Measurements from ENCODE around the gene SETD2.

SETD2 gene

GRCh38 chr3:47010910-47011309, 153.0 kb downstream of the SETD2 start:
- no peak for DNase-seq

DNA sequence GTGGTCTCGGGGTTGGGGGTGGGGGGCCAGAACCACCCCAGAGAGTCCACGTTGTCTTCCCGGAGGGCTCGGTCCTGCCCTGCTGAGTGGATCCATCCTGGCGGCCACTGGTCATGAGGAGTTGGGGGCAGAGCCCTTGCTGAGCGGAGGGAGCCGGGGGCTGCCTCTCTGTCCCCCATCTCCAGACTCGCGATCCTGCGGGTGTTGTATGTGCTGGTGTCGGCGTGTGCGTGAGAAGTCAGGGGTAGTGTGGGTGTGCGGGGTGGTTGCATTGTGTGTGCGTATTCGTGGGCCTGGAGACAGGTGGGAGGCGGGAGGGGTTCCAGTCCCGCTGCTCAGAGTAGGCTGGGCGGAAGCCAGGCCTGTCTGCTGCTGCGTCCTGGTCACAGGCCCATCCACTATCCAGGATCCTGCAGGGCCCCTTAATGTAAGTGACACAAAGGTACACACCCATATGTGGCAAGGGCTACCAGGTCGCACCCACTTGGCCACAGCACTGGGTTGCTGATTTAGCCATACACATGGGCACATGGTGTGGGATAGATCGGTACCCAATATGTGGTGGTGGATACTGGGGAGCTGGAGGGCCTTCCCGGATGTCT, 153.7 kb downstream of the SETD2 start:
- DNase-seq: no peak

DNA sequence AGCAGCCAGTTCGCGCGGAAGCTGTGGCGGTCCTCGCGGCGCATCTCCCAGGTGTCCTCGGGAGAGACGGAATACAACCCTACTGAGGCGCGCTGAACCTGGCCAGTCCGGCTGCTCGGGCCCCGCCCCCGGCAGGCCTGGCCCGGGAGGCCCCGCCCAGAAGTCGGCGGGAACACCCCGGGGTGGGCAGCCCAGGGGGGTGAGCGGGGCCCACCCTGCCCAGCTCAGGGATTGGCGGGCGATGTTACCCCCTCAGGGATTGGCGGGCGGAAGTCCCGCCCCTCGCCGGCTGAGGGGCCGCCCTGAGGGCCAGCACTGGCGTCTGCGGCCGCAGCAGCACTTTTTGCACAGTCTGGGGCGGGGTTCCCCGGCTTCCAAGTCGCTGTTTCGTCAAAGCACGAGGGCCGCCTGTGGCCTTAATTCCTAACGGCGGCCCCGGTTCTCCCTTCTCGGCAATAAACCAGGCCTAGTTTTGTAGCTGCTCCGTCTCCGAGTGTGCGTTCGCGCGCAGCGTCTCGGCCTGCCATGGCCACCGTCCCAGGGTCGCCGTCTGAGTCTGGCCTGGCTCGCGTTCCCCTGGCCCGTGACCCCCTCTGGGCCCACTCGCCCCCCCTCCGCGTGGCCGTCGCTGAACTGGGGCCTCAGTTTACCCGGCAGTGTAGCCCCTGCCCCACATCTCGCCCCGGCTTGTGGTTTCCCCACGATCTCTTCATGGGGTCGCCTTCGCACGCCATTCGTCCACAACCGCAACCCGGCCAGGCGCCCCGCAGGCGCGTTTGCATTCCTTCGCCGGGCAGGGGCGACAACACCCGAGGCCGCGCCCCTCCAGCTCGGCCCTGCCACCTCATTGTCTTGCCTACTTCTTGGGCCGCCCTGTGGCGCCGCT, 154.4 kb downstream of the SETD2 start:
- peak; percentile 38 to 93 (median 82) for DNase-seq

DNA sequence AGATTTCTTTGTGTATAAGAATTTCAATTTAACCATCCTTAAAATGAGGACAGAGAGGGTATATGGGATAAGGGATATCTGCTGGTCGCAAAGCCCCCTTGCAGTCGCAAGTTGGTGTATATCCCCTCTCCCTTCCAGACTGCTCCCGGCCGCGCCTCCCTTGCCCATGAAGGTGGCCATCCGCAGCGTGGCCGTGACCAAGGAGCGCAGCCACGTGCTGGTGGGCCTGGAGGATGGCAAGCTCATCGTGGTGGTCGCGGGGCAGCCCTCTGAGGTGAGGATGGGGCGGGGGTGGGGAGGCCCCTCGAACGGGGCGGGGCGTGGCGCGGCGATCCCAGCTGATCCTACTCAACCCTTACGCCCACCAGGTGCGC, 155.1 kb downstream of the SETD2 start:
- no peak for DNase-seq

- DNase-seq: no peak
Measured at GRCh38 chr3:47008234-47008796, 155.6 kb downstream of the SETD2 start.

- DNase-seq: peak in 1 of 56 donors; percentile 21
Measured at GRCh38 chr3:47007482-47008233, 156.3 kb downstream of the SETD2 start.

GRCh38 chr3:47007001-47007400, 156.9 kb downstream of the SETD2 start:
- DNase-seq: no peak

DNA sequence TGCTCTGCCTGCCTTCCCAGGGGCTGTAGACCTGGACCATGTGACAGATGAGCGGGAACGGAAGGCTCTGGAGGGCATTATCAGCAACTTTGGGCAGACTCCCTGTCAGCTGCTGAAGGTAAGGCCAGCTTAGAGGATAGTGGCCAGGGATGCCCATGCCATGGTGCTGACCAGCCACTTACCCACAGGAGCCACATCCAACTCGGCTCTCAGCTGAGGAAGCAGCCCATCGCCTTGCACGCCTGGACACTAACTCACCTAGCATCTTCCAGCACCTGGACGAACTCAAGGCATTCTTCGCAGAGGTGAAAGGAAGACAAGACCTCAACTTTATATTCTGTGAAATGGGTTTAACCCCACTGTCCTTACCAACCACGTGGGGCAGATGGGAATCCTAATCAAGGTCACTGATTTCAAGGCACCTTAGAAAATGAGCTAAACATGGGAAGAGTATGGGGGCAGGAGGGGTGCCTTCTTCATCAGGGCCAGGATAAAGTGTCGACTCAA, 157.7 kb downstream of the SETD2 start:
- no peak for DNase-seq

GRCh38 chr3:47005212-47006144, 158.4 kb downstream of the SETD2 start:
- DNase-seq: no peak

DNA sequence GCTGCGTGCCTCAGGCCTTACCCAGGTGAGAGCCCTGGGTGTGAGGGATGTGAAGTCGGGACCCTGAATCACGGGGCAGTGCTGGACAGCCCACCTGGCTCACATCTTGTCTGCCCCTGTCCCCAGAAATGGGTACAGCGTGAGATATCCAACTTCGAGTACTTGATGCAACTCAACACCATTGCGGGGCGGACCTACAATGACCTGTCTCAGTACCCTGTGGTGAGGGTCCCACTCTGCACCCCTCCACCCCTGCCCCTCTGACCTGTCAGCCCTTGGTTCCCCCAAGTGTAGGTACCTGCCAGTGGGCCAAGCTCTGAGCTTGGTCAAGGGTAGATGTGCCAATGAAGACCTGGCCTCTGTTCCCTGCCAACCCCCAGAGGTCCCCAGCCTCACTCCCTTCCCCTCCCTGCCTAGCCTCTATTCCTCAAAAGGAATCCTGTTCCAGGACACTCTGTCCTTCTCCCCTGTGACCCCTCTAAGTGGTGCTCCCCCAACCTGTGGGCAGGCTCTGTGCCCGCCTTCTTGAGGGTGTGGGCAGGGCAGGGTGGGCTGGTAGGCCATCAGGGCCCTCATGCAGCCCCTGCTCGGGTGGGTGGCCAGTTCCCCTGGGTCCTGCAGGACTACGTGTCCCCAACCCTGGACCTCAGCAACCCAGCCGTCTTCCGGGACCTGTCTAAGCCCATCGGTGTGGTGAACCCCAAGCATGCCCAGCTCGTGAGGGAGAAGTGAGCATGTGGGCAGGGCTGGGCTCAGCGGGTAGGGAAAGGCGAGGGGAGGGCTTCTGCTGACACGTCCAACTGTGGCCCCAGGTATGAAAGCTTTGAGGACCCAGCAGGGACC, 159.3 kb downstream of the SETD2 start:
- no peak for DNase-seq

DNA sequence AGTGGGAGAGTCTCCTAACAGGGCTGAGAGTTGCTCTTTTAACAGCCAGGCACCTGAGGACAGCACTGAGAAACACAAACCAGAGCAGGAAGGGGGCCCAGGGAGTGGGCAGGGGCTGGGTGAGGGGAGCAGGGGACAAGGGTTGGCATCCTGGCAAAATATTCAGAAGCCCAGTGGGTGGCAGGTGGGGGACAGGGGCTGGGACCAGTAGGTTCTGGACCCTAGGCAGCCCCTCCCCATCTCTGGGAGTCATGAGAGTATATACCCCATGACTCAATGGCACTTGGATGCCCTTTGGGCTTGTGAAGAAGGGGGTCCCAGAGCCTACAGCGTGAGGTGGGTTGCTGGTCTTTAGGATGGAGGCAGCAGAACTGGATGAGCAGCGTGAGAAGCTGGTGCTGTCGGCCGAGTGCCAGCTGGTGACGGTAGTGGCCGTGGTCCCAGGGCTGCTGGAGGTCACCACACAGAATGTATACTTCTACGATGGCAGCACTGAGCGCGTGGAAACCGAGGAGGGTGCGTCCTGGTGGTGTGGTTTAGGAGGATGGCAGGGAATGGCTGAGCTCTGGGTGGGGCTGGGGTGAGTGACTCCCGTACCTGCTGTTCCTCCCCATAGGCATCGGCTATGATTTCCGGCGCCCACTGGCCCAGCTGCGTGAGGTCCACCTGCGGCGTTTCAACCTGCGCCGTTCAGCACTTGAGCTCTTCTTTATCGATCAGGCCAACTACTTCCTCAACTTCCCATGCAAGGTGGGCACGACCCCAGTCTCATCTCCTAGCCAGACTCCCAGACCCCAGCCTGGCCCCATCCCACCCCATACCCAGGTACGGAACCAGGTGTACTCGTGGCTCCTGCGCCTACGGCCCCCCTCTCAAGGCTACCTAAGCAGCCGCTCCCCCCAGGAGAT, 160.2 kb downstream of the SETD2 start:
- DNase-seq: no peak

DNA sequence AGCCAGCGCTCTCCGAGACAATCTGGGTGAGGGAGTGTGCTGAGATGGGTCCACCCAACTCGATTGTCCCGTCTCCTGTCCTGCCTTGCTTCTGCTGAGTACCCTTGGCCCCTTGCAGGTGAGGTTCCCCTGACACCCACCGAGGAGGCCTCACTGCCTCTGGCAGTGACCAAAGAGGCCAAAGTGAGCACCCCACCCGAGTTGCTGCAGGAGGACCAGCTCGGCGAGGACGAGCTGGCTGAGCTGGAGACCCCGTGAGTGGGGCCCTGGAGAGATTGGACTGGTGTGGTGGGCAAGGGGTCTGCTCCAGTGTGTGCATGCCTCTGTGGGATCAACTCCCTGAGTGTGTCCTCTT, 160.9 kb downstream of the SETD2 start:
- DNase-seq: no peak

DNA sequence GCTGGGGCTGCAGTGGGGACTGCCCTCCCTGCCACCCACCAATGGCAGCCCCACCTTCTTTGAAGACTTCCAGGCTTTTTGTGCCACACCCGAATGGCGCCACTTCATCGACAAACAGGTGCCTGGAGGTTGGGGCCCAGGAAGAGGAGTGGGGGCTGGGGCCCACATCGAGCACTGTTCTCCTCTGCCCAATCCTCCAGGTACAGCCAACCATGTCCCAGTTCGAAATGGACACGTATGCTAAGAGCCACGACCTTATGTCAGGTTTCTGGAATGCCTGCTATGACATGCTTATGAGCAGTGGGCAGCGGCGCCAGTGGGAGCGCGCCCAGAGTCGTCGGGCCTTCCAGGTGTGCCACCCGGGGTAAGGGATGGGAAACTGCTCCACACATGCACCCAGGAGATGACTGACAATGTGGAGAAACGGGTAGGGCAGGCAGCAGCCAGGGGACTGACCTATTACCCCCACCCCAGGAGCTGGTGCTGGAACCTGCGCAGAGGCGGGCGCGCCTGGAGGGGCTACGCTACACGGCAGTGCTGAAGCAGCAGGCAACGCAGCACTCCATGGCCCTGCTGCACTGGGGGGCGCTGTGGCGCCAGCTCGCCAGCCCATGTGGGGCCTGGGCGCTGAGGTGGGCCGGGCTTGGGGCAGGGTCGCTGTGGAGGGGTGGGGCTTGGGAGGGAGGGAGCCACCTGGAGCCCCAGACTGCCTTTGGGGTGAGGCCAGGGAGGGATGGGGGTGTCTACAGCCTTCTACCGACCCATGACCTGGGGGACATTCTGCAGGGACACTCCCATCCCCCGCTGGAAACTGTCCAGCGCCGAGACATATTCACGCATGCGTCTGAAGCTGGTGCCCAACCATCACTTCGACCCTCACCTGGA, 161.5 kb downstream of the SETD2 start:
- DNase-seq: no peak

GRCh38 chr3:47001731-47002170, 162.2 kb downstream of the SETD2 start:
- no peak for DNase-seq

DNA sequence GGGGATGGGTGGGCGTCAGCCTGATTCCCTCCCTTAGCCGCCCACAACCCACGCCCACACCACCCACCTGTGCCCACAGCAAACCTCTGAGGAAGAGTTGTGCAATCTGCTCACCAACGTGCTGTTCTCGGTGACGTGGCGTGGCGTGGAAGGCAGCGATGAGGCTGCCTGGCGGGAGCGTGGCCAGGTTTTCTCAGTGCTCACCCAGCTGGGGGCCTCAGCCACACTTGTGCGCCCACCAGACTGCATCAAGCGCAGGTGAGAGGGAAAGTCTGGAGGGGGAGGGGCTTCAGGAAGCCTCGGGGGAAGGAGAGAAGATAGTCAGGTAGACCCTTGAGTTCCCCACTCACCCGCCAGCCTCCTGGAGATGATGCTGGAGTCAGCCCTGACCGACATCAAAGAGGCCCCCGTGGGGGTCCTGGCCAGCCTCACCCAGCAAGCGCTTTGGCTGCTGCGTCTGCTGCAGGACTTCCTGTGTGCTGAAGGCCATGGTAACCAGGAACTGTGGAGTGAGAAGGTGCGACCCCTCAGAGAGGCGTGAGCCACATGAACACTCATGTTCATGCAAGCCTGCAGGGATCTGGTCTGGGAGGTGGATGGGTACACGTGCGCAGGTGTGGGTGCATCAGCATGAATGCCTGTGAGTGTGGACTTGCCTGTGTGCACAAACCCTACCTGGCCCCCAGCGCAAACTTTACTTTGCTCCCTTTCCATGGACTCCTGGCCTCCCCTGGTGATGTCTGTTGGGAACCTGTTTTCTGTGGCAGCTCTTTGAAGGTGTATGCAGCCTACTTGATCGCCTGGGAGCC, 162.8 kb downstream of the SETD2 start:
- DNase-seq: no peak

DNA sequence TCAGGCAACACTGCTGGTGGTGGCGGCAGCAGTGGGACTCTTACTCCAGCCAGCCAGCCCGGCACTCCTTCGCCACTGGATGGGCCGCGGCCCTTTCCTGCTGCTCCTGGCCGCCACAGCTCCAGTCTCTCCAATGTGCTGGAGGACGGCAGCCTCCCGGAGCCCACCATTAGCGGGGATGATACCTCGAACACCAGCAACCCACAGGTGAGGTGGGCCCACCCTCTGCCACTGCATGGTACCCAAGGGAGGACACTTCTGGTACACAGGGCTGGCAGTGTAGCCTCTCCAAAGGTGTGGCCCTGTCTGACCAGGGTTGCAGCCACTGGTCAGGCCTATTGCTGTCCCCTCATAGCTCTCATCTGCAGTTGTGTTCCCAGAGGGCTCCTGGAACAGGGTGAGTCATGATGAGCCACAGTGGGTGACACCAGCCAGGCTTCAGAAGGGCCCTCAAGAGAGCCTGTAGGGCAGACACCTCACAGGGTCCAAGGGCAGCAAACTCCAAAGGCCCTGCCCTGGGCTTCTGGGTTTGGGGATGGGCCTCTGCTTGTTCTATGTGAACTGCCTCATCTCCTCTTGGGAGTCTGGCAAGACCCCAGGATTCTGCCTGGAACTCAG, 163.6 kb downstream of the SETD2 start:
- DNase-seq: no peak

All from amygdala (tissue), 56 donors.